ENCODE measurements around the gene COL25A1.

GRCh38 chr4:108971473-108971872, 331.0 kb downstream of the COL25A1 start:
- TF ChIP-seq POLR2A (IDR thresholded peaks at IDR 0.05) (no peak), CTCF (IDR thresholded peaks at IDR 0.05) (no peak)
